ENCODE measurements around the gene APOBR.

GRCh38 chr16:28522792-28523191, 28.3 kb downstream of the APOBR start:
- no peak for TF ChIP-seq ZC3H10 (CRISPR knock-in tag; IDR thresholded peaks at IDR 0.05)
- no peak for TF ChIP-seq ZNF8 (CRISPR knock-in tag; IDR thresholded peaks at IDR 0.05)

Measured in SK-N-SH treated with all-trans-retinoic acid at 6 μM for 48 hours (cell line).